NCI-H1436 treated with DMSO at 0.1 percent for 48 hours (cell line): Measurements from ENCODE around the gene BANF1.

Source experiments
- DNase-seq: peaks from one replicate; lab custom pipeline; 2025; lab: John Stamatoyannopoulos, UW

BANF1 gene

GRCh38 chr11:66039765-66040164 lies 37.5 kb downstream of the BANF1 start:
- DNase-seq: no peak

- no peak for DNase-seq
These were observed 40.1 kb downstream of the BANF1 start for GRCh38 chr11:66042227-66042995.

GRCh38 chr11:66042996-66043906 lies 40.9 kb downstream of the BANF1 start:
- DNase-seq: no peak

GRCh38 chr11:66044757-66045156 lies 42.5 kb downstream of the BANF1 start:
- no peak for DNase-seq

GRCh38 chr11:66045177-66045639 lies 42.9 kb downstream of the BANF1 start:
- DNase-seq: no peak

- no peak for DNase-seq
These were observed 44.6 kb downstream of the BANF1 start for GRCh38 chr11:66046901-66047300.

GRCh38 chr11:66047541-66048365 lies 45.5 kb downstream of the BANF1 start:
- DNase-seq: no peak

- DNase-seq: no peak
These were observed 46.4 kb downstream of the BANF1 start, which contains the start of gene GAL3ST3 for GRCh38 chr11:66048547-66049323. GAL3ST3 (minus strand) TSS chr11:66049161; CDS start chr11:66045415, 3,746 bp downstream.

- no peak for DNase-seq
These were observed 48.4 kb downstream of the BANF1 start for GRCh38 chr11:66050581-66051231.

GRCh38 chr11:66051371-66051765 lies 49.1 kb downstream of the BANF1 start:
- no peak for DNase-seq

GRCh38 chr11:66051766-66052663 lies 49.7 kb downstream of the BANF1 start, which contains the start of gene SF3B2:
SF3B2 (plus strand) TSS chr11:66052364; CDS start chr11:66052385, 21 bp downstream.
- peak; percentile 90 for DNase-seq

- DNase-seq: no peak
These were observed 50.3 kb downstream of the BANF1 start for GRCh38 chr11:66052664-66052982.
